Measurements from ENCODE around the gene UHRF2.

The UHRF2 gene

DNA sequence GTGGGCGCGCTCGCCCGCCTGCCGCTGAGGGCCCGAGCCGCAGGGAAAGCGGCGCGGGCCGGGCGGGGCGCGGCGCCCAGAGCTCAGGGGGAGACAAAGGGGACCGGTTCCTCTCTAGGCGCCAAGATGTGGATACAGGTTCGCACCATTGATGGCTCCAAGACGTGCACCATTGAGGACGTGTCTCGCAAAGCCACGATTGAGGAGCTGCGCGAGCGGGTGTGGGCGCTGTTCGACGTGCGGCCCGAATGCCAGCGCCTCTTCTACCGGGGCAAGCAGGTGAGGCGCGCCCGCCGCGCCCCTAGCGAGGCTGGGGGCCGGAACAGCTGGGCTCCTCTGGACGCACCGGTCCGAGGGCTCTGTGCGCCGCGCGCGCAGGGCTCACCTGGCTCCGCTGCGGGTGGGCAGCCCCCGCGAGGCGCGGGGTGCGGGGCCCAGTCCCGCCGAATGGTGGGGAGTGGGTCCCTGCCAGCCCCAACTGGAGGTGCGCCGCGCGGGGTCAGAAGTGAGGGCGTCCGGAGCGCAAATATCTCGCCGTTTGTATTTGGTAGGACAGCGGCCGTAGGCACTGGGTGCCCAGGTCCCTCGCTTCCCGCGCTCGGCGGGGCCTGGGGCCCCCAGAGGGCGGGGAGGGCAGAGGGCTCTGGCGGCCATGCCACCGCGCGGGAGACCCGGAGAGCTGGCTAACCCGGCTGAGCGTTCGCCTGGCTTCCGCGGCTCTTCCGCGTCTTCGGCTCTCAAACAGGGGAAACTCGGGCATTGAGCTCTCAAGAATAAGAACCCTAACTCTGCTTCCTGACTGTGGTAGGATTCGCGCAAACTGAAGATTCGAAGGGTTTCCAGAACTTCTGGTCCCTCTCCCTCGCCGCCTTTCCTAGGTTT lies 607 bp downstream of the UHRF2 start:
- Mint-ChIP-seq H3K36me3 (ENCODE audit: low read depth) (peaks cover 26% of the 10 kb centered on the region), H3K4me1 (peaks cover 45% of the 10 kb centered on the region), H3K4me3 (peak overlapping the region; percentile 97), H3K9me3 (no peaks in the 10 kb centered on the region), H3K27me3 (no peaks in the 10 kb centered on the region), H3K27ac (peak overlapping the region; percentile 87)
- DNase-seq (peak; percentile 44), ATAC-seq (peak; percentile 3)

- no peaks in the 10 kb centered on the region for H3K27me3 Mint-ChIP-seq
- no peak for ATAC-seq
- peak overlapping the region; percentile 87 for H3K27ac Mint-ChIP-seq
- peak overlapping the region; percentile 97 for H3K4me3 Mint-ChIP-seq
- peaks cover 51% of the 10 kb centered on the region for H3K4me1 Mint-ChIP-seq
- no peak for DNase-seq
- no peaks in the 10 kb centered on the region for H3K9me3 Mint-ChIP-seq
- H3K36me3 Mint-ChIP-seq (ENCODE audit: low read depth): peaks cover 26% of the 10 kb centered on the region
Measured at GRCh38 chr9:6414247-6414641, 1.2 kb downstream of the UHRF2 start.

- ATAC-seq (no peak), DNase-seq (no peak)
- no peaks in the 10 kb centered on the region for H3K9me3 Mint-ChIP-seq
- H3K36me3 Mint-ChIP-seq (ENCODE audit: low read depth): peaks cover 26% of the 10 kb centered on the region
- H3K4me3 Mint-ChIP-seq: peak overlapping the region; percentile 97
- H3K4me1 Mint-ChIP-seq: peaks cover 56% of the 10 kb centered on the region
- H3K27ac Mint-ChIP-seq: peak overlapping the region; percentile 22
- H3K27me3 Mint-ChIP-seq: no peaks in the 10 kb centered on the region
Measured at GRCh38 chr9:6415266-6415665, 2.3 kb downstream of the UHRF2 start.

- peak overlapping the region; percentile 60 for H3K27ac Mint-ChIP-seq
- ATAC-seq: no peak
- H3K4me3 Mint-ChIP-seq: peak overlapping the region; percentile 52
- H3K36me3 Mint-ChIP-seq (ENCODE audit: low read depth): peaks cover 34% of the 10 kb centered on the region
- no peaks in the 10 kb centered on the region for H3K9me3 Mint-ChIP-seq
- DNase-seq: no peak
- peaks cover 58% of the 10 kb centered on the region for H3K4me1 Mint-ChIP-seq
- H3K27me3 Mint-ChIP-seq: no peaks in the 10 kb centered on the region
Measured at GRCh38 chr9:6417186-6417585, 4.2 kb downstream of the UHRF2 start.

DNA sequence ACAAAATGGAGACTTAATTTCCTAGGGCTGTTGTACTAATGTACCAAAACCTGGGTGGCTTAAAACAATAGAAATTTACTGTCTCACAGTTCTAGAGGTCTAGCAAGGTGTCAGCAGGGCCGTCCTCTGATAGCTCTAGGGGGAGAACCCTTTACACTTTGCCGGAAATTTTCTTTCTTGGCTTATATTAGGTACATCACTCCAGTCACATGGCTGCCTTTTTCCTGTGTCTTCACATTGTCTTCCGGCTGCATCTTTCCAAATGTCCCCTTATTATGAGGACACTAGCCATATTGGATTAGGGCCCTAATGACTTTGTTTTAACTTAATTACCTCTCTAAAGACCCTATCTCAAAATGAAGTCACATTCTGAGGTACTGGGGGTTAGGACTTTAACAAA lies 5.8 kb downstream of the UHRF2 start:
- Mint-ChIP-seq H3K27ac (peak overlapping the region; percentile 60), H3K9me3 (no peaks in the 10 kb centered on the region), H3K4me1 (peaks cover 56% of the 10 kb centered on the region), H3K36me3 (ENCODE audit: low read depth) (peaks cover 42% of the 10 kb centered on the region), H3K27me3 (no peaks in the 10 kb centered on the region), H3K4me3 (peak overlapping the region; percentile 52)
- ATAC-seq (peak; percentile 4), DNase-seq (no peak)

DNA sequence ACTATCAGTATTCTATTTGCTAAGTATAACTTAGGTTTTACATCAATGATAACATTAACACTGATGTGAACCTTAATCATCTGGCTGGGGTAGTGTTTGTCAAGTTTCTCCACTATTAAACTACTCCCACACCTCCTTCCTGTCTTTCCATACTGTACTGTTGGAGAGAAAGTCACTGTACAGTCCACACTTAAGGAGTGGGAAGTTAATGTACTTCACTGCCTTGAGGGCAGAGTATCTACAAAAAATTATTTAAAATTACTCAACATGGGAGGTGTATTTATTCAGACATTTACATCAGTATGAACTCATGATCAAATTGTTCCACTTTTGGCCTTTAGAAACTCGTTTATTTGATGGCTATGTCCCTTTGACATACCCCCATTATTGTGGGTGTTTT lies 11.9 kb downstream of the UHRF2 start:
- DNase-seq (no peak), ATAC-seq (no peak)
- Mint-ChIP-seq H3K9me3 (no peaks in the 10 kb centered on the region), H3K4me3 (no peak overlapping the region), H3K27ac (peak overlapping the region; percentile 2), H3K4me1 (peaks cover 46% of the 10 kb centered on the region), H3K27me3 (no peaks in the 10 kb centered on the region), H3K36me3 (ENCODE audit: low read depth) (peaks cover 37% of the 10 kb centered on the region)

DNA sequence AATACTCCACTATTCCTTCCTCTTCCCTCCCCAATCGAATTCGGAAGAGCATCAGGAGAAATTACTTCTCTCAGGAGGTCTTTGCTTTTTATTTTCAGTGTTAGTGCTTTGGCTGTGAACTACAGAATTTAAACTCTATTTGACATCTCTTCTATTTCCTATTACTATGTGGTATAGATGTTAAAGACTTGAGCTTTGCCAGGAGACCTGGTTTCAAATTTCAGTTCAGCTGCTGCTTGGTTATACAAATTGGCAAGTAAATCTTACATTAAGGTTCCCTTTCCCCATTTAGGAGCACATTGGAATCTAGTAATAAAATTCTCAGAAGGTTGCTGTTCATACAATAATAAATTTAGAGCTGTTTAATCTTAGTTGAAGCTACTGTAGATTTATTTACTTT lies 13.1 kb downstream of the UHRF2 start:
- peaks cover 52% of the 10 kb centered on the region for H3K4me1 Mint-ChIP-seq
- peaks cover 38% of the 10 kb centered on the region for H3K36me3 Mint-ChIP-seq (ENCODE audit: low read depth)
- H3K27ac Mint-ChIP-seq: no peak overlapping the region
- no peaks in the 10 kb centered on the region for H3K9me3 Mint-ChIP-seq
- no peak for ATAC-seq
- DNase-seq: no peak
- H3K27me3 Mint-ChIP-seq: no peaks in the 10 kb centered on the region
- H3K4me3 Mint-ChIP-seq: no peak overlapping the region

DNA sequence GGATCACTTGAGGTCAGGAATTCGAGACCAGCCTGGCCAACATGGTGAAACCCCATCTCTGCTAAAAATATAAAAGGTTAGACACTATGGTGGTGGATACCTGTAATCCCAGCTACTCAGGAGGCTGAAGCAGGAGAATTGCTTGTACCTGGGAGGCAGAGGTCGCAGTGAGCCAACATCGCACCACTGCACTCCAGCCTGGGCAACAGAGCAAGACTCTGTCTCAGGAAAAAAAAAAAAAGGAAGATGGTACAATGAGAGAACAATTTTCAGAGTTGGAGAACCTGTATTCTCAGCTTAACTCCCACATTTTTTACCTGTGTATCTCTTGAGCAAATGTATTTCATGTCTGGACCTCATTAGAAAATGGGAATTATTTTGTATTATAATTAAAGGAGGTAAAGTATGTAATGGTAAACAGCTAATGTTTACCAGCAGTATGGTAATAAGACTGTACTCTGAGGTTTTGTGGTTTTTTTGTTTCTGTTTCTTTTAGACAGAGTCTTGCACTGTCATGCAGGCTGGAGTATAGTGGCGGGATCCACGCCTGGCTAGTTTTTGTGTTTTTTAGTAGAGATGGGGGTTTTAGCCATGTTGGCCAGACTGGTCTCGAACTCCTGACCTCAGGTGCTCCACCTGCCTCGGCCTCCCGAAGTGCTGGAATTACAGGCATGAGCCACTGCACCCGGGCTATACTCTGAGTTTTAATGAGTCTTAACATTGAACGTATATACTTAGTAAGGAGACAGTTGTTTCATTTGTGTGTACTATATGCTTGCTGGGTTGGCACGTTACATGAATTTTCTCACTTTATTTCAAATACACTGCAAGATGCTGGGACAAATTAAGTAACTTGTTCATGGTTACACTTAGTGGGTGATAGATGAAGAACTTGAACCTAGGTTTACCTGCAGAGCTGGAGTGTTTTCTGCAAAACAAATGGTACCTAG lies 16.2 kb downstream of the UHRF2 start:
- peak overlapping the region; percentile 59 for H3K27ac Mint-ChIP-seq
- ATAC-seq (peak; percentile 74), DNase-seq (no peak)
- no peaks in the 10 kb centered on the region for H3K9me3 Mint-ChIP-seq
- H3K27me3 Mint-ChIP-seq: no peaks in the 10 kb centered on the region
- peaks cover 74% of the 10 kb centered on the region for H3K4me1 Mint-ChIP-seq
- no peak overlapping the region for H3K4me3 Mint-ChIP-seq
- H3K36me3 Mint-ChIP-seq (ENCODE audit: low read depth): peaks cover 34% of the 10 kb centered on the region

DNA sequence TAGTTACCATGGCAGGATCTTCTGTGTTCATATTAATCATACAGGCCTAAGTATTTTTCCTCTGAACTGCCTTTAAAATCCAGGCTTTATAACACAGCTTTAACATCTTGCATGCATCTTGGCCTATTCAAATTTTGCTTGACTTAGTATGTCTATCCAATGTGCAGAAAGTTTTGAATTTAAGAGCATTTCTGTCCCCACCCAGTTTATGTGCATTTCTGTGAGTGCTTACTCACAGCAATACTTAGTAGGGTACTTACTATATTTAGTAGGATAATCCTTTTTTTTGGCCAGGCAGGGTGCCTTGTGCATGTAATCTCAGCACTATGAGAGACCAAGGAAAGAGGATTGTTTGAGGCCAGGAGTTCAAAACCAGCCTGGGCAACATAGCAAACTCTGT lies 18.0 kb downstream of the UHRF2 start:
- Mint-ChIP-seq H3K9me3 (no peaks in the 10 kb centered on the region), H3K27me3 (no peaks in the 10 kb centered on the region), H3K36me3 (ENCODE audit: low read depth) (peaks cover 26% of the 10 kb centered on the region), H3K4me3 (no peak overlapping the region), H3K4me1 (peaks cover 64% of the 10 kb centered on the region), H3K27ac (no peak overlapping the region)
- ATAC-seq (no peak), DNase-seq (no peak)

DNA sequence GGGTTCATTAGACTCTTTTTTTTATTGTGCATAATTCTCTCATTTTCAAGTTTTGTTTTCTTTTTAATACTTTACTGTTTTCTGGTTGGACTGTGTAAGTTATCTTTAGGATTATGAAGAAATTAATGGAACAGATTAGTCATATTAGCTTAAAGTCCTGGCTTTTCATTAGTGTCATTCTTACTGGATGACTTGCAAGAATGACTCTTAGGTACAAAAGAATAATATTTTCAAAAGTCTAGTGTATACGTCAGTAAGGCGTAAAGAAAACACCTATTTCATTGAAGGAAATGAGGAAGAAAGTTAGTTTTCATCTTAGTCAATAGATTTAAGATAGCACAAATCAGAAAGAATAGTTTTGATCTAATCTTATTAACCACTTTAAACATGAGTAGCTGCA lies 20.4 kb downstream of the UHRF2 start:
- H3K9me3 Mint-ChIP-seq: no peaks in the 10 kb centered on the region
- peak overlapping the region; percentile 61 for H3K27ac Mint-ChIP-seq
- no peaks in the 10 kb centered on the region for H3K27me3 Mint-ChIP-seq
- ATAC-seq (peak; percentile 14), DNase-seq (no peak)
- peaks cover 67% of the 10 kb centered on the region for H3K4me1 Mint-ChIP-seq
- peaks cover 36% of the 10 kb centered on the region for H3K36me3 Mint-ChIP-seq (ENCODE audit: low read depth)
- no peak overlapping the region for H3K4me3 Mint-ChIP-seq

GRCh38 chr9:6439051-6439703 lies 26.2 kb downstream of the UHRF2 start:
- Mint-ChIP-seq H3K36me3 (ENCODE audit: low read depth) (peaks cover 37% of the 10 kb centered on the region), H3K9me3 (no peaks in the 10 kb centered on the region), H3K4me3 (no peak overlapping the region), H3K27me3 (no peaks in the 10 kb centered on the region), H3K27ac (no peak overlapping the region), H3K4me1 (peaks cover 64% of the 10 kb centered on the region)
- no peak for DNase-seq
- no peak for ATAC-seq

GRCh38 chr9:6440405-6440804 lies 27.4 kb downstream of the UHRF2 start:
- no peak overlapping the region for H3K4me3 Mint-ChIP-seq
- ATAC-seq (no peak), DNase-seq (no peak)
- peaks cover 42% of the 10 kb centered on the region for H3K36me3 Mint-ChIP-seq (ENCODE audit: low read depth)
- H3K9me3 Mint-ChIP-seq: no peaks in the 10 kb centered on the region
- H3K27me3 Mint-ChIP-seq: no peaks in the 10 kb centered on the region
- no peak overlapping the region for H3K27ac Mint-ChIP-seq
- peaks cover 64% of the 10 kb centered on the region for H3K4me1 Mint-ChIP-seq

GRCh38 chr9:6441269-6441668 lies 28.3 kb downstream of the UHRF2 start:
- H3K4me1 Mint-ChIP-seq: peaks cover 65% of the 10 kb centered on the region

DNA sequence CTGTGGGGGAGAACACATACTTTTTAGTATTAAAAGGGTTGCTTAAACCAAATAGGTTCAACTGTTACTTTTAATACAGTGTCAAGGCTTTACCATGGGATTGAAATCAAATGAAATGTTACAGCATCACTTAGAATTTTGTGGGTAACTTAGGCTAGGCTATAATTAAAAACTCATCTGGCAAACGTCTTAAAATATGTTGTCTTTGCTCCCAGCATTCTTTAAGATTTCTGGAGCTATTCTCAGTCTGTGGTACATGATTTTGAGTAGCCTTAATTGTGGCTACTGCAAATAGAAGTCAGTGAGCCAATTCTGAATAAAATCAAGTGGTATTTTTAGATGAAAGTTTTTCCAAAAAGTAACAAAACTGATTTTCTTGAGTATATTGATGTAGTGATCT lies 30.7 kb downstream of the UHRF2 start:
- DNase-seq (no peak), ATAC-seq (no peak)
- H3K27ac Mint-ChIP-seq: peak overlapping the region; percentile 2
- no peaks in the 10 kb centered on the region for H3K9me3 Mint-ChIP-seq
- peaks cover 34% of the 10 kb centered on the region for H3K36me3 Mint-ChIP-seq (ENCODE audit: low read depth)
- H3K27me3 Mint-ChIP-seq: no peaks in the 10 kb centered on the region
- no peak overlapping the region for H3K4me3 Mint-ChIP-seq
- peaks cover 70% of the 10 kb centered on the region for H3K4me1 Mint-ChIP-seq

More at GRCh38 chr9:6441269-6441668, 28.3 kb downstream of the UHRF2 start:
- H3K36me3 Mint-ChIP-seq (ENCODE audit: low read depth): peaks cover 43% of the 10 kb centered on the region
- H3K27me3 Mint-ChIP-seq: no peaks in the 10 kb centered on the region
- no peak overlapping the region for H3K27ac Mint-ChIP-seq
- no peak overlapping the region for H3K4me3 Mint-ChIP-seq
- DNase-seq (no peak), ATAC-seq (no peak)
- no peaks in the 10 kb centered on the region for H3K9me3 Mint-ChIP-seq
